Activated T-cell treated with anti-CD3 and anti-CD28 coated beads, Interleukin-2, amount 50 U/mL, for 24 hours (primary cell): ENCODE data around the gene PGC.
"Not testable (repeated sequence)": the region's sequence is repeated elsewhere in the genome, so short reads cannot be mapped to it uniquely, and the experiment has no call there.

Experiments
- DNase-seq: peaks from one replicate; pipeline ENCODE4 v3.0.0-alpha.2; 2020
- H3K27ac Mint-ChIP-seq: 2 replicates; pipeline ENCODE4 v1.8.0; 2020; ENCODE audit warnings: mild to moderate bottlenecking, mixed read lengths
- H3K27me3 Mint-ChIP-seq: 2 replicates; pipeline ENCODE4 v1.8.0; 2020; ENCODE audit warnings: mixed read lengths
- H3K36me3 Mint-ChIP-seq: 2 replicates; pipeline ENCODE4 v1.8.0; 2020; ENCODE audit warnings: low read depth, mixed read lengths
- H3K4me1 Mint-ChIP-seq: 2 replicates; pipeline ENCODE4 v1.8.0; 2020; ENCODE audit warnings: low read depth, mixed read lengths
- H3K4me3 Mint-ChIP-seq: 2 replicates; pipeline ENCODE4 v1.8.0; 2020; ENCODE audit warnings: mild to moderate bottlenecking, moderate library complexity, mixed read lengths
- H3K9me3 Mint-ChIP-seq: 2 replicates; pipeline ENCODE4 v1.8.0; 2020; ENCODE audit warnings: mixed read lengths

PGC gene

DNA sequence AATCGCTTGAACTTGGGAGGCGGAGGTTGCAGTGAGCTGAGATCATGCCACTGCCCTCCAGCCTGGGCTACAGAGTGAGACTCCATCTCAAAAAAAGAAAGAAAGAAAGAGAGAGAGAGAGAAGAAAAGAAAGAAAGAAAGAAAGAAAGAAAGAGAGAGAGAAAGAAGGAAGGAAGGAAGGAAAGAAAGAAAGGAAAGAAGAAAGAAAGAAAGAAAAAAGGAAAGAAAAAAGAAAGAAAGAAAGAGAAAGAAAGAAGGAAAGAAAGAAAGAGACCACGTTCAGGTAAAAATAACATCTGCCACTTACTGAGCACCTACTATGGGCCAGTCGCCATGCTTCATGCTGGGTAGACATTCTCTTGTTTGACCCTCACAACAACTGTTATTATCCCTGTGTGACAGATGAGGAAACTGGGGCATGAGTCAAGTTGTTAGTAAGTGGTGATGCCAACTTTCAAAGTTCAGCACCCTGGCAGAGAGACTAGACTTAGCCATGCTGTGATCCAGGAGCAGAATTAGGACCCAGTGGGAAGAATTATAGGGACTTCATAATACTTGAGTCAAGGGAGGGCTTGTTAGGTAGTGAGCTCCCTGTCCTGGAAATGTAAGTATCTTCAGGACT lies 19.0 kb upstream of the PGC start:
- not testable (repeated sequence) for H3K36me3 Mint-ChIP-seq, H3K27ac Mint-ChIP-seq

DNA sequence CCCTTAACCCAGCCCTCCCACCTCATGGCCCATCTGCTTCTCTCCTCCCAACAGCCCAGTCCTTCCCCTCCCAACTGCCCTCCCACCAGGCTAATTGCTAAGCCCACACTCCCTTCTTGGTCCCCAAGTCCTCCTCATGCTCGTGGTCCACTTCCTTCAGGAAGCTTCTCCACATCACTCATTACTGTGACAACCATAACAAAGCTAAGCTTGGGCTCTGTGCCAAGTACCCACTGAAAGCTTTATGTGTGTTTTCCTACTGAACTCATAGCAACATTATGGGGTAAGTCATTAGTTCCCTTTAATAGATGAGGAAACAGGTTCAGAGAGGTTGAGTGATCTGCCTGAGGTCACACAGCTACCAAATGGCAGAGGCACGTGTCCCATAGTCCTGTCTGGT lies 16.3 kb upstream of the PGC start:
- H3K27me3 Mint-ChIP-seq, result no peaks in the 10 kb centered on the region
- H3K27ac Mint-ChIP-seq, result no peak overlapping the region
- H3K4me3 Mint-ChIP-seq, result no peak overlapping the region
- peaks cover under 1% of the 10 kb centered on the region for H3K4me1 Mint-ChIP-seq
- DNase-seq, result no peak
- no peaks in the 10 kb centered on the region for H3K9me3 Mint-ChIP-seq
- no peaks in the 10 kb centered on the region for H3K36me3 Mint-ChIP-seq

More for the DNA sequence above, 19.0 kb upstream of the PGC start:
- H3K4me3 Mint-ChIP-seq, H3K27me3 Mint-ChIP-seq, H3K4me1 Mint-ChIP-seq, DNase-seq, H3K9me3 Mint-ChIP-seq: not testable (repeated sequence)

DNA sequence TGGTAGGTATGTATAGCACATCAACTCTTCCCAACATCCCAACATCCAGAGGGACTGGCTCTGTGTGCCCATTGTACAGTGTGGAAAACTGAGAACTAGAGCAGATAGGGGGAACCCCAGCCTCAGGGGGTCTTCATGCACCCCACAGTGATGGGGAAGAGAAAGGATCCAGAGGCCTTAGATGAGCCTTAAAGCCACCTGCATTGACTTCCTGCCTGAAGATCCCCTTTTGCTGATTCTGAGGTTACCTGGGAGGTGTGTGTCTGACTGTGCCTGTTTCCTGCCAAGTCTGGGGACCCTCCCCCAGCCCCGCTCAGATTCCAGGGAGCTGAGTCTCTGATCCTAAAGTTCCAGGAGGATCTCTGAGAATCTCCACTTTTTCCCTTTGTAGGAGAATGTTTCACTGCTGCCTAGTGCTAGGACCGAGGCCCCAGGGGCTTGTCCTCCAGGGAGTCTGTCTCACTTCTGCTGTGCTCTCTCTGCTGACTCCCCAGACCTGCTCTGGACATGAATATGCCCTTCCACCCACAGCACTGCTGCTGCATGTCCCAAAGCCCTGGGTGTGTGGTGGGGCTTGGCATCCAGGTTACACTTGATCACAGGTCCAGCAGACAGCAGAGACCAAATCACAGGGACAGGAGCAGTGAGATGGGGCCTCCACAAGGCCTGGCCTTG lies 12.8 kb upstream of the PGC start:
- H3K27me3 Mint-ChIP-seq, result no peaks in the 10 kb centered on the region
- no peak overlapping the region for H3K4me3 Mint-ChIP-seq
- DNase-seq, result no peak
- no peaks in the 10 kb centered on the region for H3K9me3 Mint-ChIP-seq
- H3K4me1 Mint-ChIP-seq, result peaks cover 2% of the 10 kb centered on the region
- no peak overlapping the region for H3K27ac Mint-ChIP-seq
- no peaks in the 10 kb centered on the region for H3K36me3 Mint-ChIP-seq

DNA sequence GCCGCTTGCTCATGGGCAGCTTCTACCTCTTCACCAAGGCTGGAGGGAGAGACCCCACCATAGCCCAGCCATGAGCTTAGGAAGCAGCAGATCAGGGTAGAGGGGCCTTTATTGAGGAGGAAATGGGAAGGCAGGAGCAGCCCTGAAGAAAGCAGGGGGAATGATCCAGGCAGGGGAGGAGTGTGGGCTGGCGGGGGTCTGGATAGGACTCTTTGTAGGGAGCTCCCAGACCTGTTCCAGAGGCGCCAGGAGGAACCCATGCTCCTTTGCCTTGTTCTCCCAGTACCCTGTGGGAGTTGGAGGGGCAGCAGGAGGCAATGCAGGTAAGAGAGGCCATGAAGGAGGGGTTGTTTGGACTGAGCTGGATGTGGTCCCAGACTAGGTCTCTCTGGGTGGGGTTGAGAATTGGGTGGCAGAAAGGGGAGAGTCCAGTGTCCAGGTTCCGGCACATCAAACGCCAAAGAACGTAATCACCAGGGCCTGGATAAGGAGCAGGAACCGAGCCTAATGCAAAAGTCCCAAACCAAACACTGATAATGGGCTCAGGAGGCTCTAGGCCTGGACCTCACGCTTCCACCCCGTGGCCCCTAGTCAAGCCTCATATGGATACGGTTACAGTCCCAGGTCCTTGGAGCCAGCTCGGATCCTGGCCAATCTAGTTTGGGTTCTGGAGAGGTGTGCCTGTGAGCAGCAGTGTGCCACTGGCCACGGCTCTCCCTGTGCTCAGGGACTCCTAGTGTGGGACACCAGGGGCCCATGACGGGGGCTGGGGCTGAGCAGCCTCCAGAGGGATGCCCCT lies 12.1 kb upstream of the PGC start:
- no peak overlapping the region for H3K4me3 Mint-ChIP-seq
- H3K27me3 Mint-ChIP-seq, result no peaks in the 10 kb centered on the region
- no peak overlapping the region for H3K27ac Mint-ChIP-seq
- H3K4me1 Mint-ChIP-seq, result peaks cover 2% of the 10 kb centered on the region
- no peaks in the 10 kb centered on the region for H3K36me3 Mint-ChIP-seq
- no peak for DNase-seq
- no peaks in the 10 kb centered on the region for H3K9me3 Mint-ChIP-seq

DNA sequence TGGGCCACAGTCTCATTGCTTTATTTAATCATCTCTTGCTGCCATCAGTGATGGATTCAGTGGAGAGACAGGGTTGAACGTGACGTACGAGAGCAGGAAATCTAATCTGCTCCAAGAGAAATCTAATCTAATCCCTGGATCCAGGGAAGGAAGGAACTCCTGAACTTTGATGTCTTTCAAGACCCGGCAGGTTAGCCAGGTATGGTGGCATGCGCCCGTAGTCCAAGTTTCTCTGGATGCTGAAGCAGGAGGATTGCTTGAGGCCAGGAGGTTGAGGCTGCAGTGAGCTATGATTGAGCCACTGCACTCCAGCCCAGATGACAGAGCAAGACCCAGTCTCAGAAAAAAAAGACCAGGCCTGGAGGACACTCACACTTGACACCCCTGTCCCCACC lies 11.4 kb upstream of the PGC start:
- Mint-ChIP-seq H3K27me3 (no peaks in the 10 kb centered on the region), H3K36me3 (no peaks in the 10 kb centered on the region), H3K4me1 (peaks cover 2% of the 10 kb centered on the region), H3K9me3 (no peaks in the 10 kb centered on the region), H3K4me3 (no peak overlapping the region), H3K27ac (no peak overlapping the region)
- no peak for DNase-seq

DNA sequence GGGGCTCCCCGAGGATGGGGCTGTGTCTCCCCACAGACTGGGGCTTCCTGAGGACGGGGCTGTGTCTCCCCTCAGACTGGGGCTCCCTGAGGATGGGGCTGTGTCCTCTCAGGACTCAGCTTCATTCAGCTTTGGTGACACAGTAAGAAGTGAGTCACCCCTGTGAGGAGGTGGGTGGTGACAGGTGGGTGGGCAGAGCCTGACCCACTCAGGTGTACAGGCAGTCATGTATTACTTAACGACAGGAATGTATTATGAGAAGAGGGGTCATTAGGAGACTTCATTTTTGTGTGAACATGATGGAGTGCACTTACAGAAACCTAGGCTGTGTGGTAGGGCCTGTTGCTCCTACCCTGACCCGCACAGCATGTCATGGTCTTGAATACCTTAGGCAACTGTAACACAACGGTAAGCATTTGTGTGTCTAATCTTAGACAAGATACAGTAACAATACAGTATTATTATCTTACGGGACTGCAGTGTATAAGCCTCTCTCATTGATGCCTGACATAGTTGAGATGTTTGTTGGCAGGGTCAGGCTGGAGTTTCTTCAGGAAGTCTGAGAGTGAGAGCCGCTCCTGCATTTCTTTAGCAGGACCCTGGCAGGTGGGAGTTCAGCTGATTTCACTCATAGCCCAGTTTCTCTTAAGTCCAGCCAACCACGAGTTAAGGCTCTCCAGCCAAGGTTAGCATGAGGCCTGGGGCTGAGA lies 10.9 kb upstream of the PGC start:
- Mint-ChIP-seq H3K36me3 (no peaks in the 10 kb centered on the region), H3K4me3 (no peak overlapping the region), H3K27ac (no peak overlapping the region), H3K27me3 (no peaks in the 10 kb centered on the region), H3K9me3 (no peaks in the 10 kb centered on the region), H3K4me1 (peaks cover 2% of the 10 kb centered on the region)
- no peak for DNase-seq

DNA sequence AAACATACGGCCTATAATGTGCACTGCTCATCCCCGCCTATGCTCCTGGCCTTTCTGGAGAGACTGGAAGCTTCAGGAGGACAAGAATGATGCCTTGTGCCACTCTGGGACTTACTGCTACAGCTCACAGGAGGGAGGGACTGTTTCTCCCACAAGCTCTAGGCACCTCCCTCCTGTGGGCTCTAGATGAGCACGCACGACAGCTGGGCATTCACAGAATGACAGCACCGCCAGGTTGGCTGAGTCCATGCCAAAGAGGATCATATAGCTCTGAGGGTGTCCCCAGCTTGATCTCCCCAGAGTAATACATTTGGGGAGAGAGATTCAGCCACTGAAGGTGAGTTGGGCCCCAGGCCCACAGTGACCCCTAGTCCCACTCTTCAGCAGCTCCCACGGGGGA lies 10.1 kb upstream of the PGC start:
- no peaks in the 10 kb centered on the region for H3K36me3 Mint-ChIP-seq
- H3K4me1 Mint-ChIP-seq, result peaks cover 2% of the 10 kb centered on the region
- no peaks in the 10 kb centered on the region for H3K9me3 Mint-ChIP-seq
- no peaks in the 10 kb centered on the region for H3K27me3 Mint-ChIP-seq
- no peak for DNase-seq
- no peak overlapping the region for H3K4me3 Mint-ChIP-seq
- no peak overlapping the region for H3K27ac Mint-ChIP-seq

DNA sequence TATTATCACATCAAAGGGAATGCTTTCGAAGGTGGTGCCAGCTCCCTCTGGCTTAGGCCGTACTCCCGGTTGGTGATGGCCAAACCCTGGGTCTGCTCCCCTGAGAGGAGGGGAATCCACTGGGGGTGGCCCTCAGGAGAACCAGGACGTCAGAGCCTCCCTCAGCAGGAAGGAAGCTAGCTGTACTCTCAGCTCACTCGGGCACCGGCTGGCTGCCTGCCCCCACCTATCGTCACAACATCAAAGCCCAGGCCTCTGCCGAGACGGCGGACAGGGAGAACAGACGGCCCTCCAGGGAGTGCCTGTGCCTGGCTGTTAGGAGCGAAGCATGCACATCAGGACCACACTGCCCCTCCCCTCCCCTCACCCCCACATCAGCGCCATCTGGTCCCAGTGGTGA lies 9.2 kb upstream of the PGC start:
- Mint-ChIP-seq H3K4me1 (peaks cover 2% of the 10 kb centered on the region), H3K36me3 (no peaks in the 10 kb centered on the region), H3K27ac (no peak overlapping the region), H3K9me3 (no peaks in the 10 kb centered on the region), H3K27me3 (no peaks in the 10 kb centered on the region), H3K4me3 (no peak overlapping the region)
- no peak for DNase-seq

DNA sequence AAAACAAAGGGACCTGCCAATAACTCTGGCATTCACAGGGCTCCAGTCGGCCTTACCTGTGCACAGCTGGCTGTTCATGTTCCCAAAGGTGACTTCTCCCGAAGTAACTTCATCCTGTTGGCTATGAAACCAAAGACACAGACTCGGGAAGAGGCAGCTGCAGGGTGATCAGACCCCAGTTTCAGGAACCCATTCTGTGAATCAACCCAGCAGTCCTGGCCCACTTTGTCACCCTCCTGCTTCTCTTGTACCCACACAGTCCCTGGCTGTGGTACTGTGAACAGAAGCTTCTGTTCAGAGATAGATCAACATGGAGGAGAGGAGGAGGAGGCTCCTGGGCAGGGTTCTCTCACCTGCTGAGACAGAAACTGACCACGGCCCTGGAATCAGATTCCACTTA lies 8.7 kb upstream of the PGC start:
- Mint-ChIP-seq H3K9me3 (no peaks in the 10 kb centered on the region), H3K4me1 (peaks cover 2% of the 10 kb centered on the region), H3K36me3 (no peaks in the 10 kb centered on the region), H3K27me3 (no peaks in the 10 kb centered on the region), H3K4me3 (no peak overlapping the region), H3K27ac (no peak overlapping the region)
- DNase-seq, result no peak

DNA sequence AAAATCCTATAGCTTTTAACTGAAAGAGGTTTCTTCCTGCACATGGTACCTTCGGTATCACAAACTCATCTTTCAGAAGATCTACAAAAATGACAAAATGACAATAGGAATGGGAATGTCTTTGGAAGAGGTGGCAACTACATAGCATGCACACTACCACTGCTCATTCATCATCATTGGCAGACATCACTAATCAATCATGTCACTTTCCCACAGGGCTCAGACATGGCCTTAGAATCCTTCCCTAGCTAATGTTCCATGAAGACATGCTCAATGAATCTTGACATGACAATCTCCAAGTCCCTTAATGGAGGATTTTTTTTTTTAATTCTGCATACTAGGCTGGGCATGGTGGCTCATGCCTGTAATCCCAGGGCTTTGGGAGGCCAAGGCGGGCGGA lies 3.2 kb upstream of the PGC start:
- Mint-ChIP-seq H3K9me3 (no peaks in the 10 kb centered on the region), H3K27me3 (no peaks in the 10 kb centered on the region), H3K4me3 (no peak overlapping the region), H3K27ac (no peak overlapping the region), H3K36me3 (no peaks in the 10 kb centered on the region), H3K4me1 (no peaks in the 10 kb centered on the region)
- DNase-seq, result no peak

DNA sequence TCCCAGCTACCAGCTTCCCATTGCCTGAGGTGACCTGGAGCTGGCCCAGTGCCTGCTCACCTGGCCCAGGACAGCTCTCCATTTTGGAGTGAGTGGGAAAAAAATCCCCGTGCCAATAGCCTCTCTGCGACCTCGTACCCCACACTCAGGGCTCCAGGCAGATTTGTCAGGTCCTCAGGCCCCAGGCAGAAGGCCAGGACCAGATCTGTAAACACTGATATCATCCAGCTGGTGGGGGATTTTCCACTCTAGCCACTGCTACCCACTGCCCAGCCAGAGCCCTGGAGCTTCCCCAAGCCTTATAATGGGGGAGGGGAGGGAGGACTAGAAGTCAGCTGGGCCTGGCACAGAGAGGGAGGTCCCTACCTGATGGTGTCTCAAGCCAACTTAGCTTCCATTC lies 1.3 kb upstream of the PGC start:
- Mint-ChIP-seq H3K27ac (no peak overlapping the region), H3K4me3 (no peak overlapping the region), H3K4me1 (no peaks in the 10 kb centered on the region), H3K36me3 (no peaks in the 10 kb centered on the region), H3K27me3 (no peaks in the 10 kb centered on the region), H3K9me3 (no peaks in the 10 kb centered on the region)
- no peak for DNase-seq

DNA sequence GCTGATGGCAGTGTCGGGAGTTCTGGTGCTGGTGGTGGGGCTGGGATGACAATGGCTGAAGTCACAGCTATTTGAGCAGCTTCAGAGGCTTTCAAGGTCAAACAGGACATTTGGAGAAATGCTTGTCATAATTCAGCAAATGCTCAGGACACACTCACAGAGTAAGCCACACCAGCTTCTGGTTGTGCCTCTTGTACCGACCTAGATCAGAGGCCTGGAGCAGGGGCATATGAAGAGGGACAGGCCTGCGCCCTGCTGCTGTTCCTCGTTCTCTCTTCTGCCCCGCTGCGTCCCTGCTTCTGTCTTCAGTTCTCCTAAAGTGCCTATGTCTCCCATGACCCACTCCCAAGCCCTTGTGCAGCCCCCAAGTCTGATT lies 893 bp upstream of the PGC start:
- H3K9me3 Mint-ChIP-seq, result no peaks in the 10 kb centered on the region
- no peaks in the 10 kb centered on the region for H3K36me3 Mint-ChIP-seq
- no peaks in the 10 kb centered on the region for H3K4me1 Mint-ChIP-seq
- DNase-seq, result no peak
- no peak overlapping the region for H3K4me3 Mint-ChIP-seq
- no peak overlapping the region for H3K27ac Mint-ChIP-seq
- no peaks in the 10 kb centered on the region for H3K27me3 Mint-ChIP-seq

DNA sequence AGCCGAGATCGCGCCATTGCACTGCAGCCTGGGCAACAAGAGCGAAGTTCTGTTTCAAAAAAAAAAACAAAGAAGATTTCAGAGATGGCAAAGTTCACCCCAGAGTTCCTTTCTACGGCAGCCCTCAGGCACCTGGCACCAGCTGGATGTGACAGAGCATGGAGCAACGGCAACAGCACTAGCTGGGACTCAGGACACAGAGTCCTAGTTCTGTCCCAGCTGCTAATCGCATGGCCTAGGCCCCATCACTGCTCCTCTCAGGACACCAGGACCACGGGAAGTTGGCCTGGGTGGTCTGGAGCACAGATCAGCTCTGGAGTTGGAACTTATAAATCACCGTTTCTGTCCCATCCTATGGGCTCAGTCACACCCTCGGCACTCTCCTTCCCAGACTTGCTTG lies 1.1 kb downstream of the PGC start:
- H3K9me3 Mint-ChIP-seq, result no peaks in the 10 kb centered on the region
- H3K4me1 Mint-ChIP-seq, result no peaks in the 10 kb centered on the region
- H3K27ac Mint-ChIP-seq, result no peak overlapping the region

DNA sequence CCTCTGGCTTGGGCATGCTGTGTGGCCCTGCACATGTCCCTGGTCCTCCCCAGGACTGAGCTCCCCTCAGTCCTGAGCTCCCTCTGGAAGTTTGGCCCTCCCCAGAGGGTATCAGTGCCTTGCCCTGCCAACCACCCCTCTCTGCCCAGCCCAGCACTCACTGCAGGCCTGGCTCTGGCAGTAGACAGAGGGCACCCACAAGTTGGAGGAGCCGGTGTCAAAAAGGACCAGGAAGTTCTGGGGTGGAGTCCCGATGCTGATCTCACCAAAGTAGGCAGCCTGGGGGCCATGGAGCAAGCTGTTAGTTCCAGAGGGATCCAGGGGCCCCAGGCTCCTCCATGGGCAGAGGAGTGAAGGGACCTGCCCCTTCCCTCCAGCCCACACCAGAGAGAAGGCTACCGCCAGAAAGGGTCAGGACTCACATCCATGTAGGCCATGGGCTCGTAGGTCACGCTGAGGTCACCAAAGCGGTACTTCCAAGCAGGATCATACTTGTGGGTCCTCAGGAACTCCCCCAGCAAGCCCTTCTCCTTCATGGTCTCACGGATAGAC lies 2.9 kb downstream of the PGC start:
- Mint-ChIP-seq H3K36me3 (no peaks in the 10 kb centered on the region), H3K4me1 (no peaks in the 10 kb centered on the region), H3K9me3 (no peaks in the 10 kb centered on the region), H3K27me3 (no peaks in the 10 kb centered on the region), H3K4me3 (no peak overlapping the region), H3K27ac (no peak overlapping the region)
- DNase-seq, result no peak

More for the DNA sequence above, 1.1 kb downstream of the PGC start:
- no peak for DNase-seq
- no peak overlapping the region for H3K4me3 Mint-ChIP-seq
- H3K27me3 Mint-ChIP-seq, result no peaks in the 10 kb centered on the region
- no peaks in the 10 kb centered on the region for H3K36me3 Mint-ChIP-seq
